Measurements from ENCODE around the gene CCL3.

DNA sequence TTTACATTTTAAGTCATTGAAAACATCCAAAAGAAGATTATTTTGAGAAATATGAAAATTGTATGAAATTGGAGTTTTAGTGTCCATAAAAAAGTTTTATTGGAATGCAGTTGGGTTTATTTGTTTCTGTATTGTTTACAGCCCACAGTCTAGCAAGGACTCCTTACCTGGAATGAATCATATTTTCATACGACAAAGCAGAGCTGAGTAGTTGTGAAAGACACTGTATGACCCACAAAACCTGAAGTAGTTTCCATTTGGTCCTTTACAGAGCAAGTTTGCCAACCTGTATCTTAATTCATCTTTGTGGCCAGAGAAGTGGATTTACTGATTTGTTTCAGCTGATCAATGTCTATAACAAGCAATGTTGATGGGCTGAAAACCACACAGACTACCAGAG lies 15.6 kb downstream of the CCL3 start:
- TF ChIP-seq, protein P1, sequence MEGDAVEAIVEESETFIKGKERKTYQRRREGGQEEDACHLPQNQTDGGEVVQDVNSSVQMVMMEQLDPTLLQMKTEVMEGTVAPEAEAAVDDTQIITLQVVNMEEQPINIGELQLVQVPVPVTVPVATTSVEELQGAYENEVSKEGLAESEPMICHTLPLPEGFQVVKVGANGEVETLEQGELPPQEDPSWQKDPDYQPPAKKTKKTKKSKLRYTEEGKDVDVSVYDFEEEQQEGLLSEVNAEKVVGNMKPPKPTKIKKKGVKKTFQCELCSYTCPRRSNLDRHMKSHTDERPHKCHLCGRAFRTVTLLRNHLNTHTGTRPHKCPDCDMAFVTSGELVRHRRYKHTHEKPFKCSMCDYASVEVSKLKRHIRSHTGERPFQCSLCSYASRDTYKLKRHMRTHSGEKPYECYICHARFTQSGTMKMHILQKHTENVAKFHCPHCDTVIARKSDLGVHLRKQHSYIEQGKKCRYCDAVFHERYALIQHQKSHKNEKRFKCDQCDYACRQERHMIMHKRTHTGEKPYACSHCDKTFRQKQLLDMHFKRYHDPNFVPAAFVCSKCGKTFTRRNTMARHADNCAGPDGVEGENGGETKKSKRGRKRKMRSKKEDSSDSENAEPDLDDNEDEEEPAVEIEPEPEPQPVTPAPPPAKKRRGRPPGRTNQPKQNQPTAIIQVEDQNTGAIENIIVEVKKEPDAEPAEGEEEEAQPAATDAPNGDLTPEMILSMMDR (IDR thresholded peaks at IDR 0.05 in 4 of 5, conservative IDR thresholded peaks at IDR 0.05 in 1 of 5) = no peak
- TF ChIP-seq POLR2A (IDR thresholded peaks at IDR 0.05) = no peak
